Activated CD4-positive, alpha-beta memory T cell treated with anti-CD3 and anti-CD28 coated beads, Interleukin-2, amount 10 ng/mL, durations not matched to agents 7 days and 5 days (primary cell): Measurements from ENCODE around the gene TNC. TPM values are rescaled to one million over a fixed set of nuclear protein-coding genes. Genes with fewer than 3 reads are reported as not detected.

Experiments used
- CTCF ChIA-PET: fragments of 350-600 bp; sonication (Branson Sonifier 250); formaldehyde crosslinking; loops from one replicate; lab custom pipeline; 2021; ENCODE audit warnings: antibody characterized with exemption, inconsistent platforms; lab: Charles Lee
- POLR2A ChIA-PET: fragments of 350-600 bp; sonication (Branson Sonifier 250); formaldehyde crosslinking; loops from one replicate; lab custom pipeline; 2021; ENCODE audit warnings: antibody characterized with exemption; lab: Charles Lee
- DNase-seq: peaks from one replicate; pipeline ENCODE4 v3.0.0-alpha.2; 2020
- H3K27ac Mint-ChIP-seq: one replicate; pipeline ENCODE4 v1.8.0; 2021; ENCODE audit warnings: mild to moderate bottlenecking, mixed read lengths
- H3K27me3 Mint-ChIP-seq: one replicate; pipeline ENCODE4 v1.8.0; 2021; ENCODE audit warnings: mixed read lengths
- H3K36me3 Mint-ChIP-seq: one replicate; pipeline ENCODE4 v1.8.0; 2021; ENCODE audit warnings: low read depth, mixed read lengths
- H3K4me1 Mint-ChIP-seq: one replicate; pipeline ENCODE4 v1.8.0; 2021; ENCODE audit warnings: mixed read lengths
- H3K4me3 Mint-ChIP-seq: one replicate; pipeline ENCODE4 v1.8.0; 2021; ENCODE audit warnings: mild to moderate bottlenecking, mixed read lengths
- H3K9me3 Mint-ChIP-seq: one replicate; pipeline ENCODE4 v1.8.0; 2021; ENCODE audit warnings: mixed read lengths
- total RNA-seq, 2 experiments: library from RNA; stranded (reverse); gene quantifications; one replicate each; pipeline ENCODE4 v1.2.3, GENCODE V29; 2021

The TNC gene
- total RNA-seq, 2 experiments from 2014 or later, result 0.03 TPM; not detected in 1

- CTCF ChIA-PET, result no interaction called here
- Mint-ChIP-seq H3K36me3 (no peaks in the 10 kb centered on the region), H3K9me3 (no peaks in the 10 kb centered on the region), H3K4me1 (no peaks in the 10 kb centered on the region), H3K27me3 (peaks cover 2% of the 10 kb centered on the region), H3K4me3 (no peak overlapping the region), H3K27ac (no peak overlapping the region)
- DNase-seq, result no peak
- POLR2A ChIA-PET, result no interaction called here
These were observed 33.8 kb downstream of the TNC start for GRCh38 chr9:115084157-115084556.

DNA sequence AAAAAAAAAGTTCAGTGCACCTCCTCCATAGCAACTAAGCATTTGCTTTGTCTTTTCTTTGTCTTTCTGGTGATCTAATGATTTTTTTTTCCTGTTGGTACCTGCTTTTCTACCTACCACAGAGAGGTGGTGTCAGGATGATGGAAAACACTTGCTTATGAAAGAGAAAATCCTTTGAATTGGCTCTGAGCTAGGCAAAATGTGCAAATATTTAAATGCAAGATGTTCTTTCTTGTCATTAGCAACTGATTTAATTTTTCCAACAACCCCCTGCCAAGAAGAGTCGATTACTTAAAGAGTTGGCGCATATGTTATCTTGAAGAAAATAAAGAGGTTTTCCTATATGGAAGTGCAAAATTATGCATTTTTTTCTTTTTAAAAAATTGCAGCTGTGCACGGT lies 37.7 kb downstream of the TNC start:
- no peak overlapping the region for H3K27ac Mint-ChIP-seq
- H3K4me1 Mint-ChIP-seq, result no peaks in the 10 kb centered on the region
- no peak overlapping the region for H3K4me3 Mint-ChIP-seq

DNA sequence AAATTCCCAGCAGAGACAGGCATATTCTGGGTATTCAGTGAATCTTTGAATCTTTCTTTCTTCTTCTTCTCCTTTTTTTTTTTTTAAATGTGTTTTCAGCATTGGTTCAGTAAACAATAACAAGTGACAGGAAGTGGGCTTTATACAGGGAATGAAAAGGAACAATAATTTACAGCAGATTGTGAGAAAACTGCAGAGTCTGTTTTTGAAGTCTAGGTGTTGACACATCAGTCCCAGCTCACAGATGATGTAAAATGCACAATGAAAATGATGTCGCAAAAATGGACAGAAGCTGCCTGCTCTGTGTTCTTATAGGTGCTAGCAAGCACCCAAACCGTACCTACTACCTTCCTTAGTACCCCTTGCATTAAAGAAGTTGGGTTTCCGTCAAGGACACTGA lies 38.8 kb downstream of the TNC start:
- no peaks in the 10 kb centered on the region for H3K27me3 Mint-ChIP-seq
- H3K4me1 Mint-ChIP-seq, result no peaks in the 10 kb centered on the region
- DNase-seq, result no peak
- ChIA-PET CTCF (no interaction called here), POLR2A (no interaction called here)
- H3K9me3 Mint-ChIP-seq, result no peaks in the 10 kb centered on the region
- no peaks in the 10 kb centered on the region for H3K36me3 Mint-ChIP-seq
- H3K4me3 Mint-ChIP-seq, result no peak overlapping the region
- H3K27ac Mint-ChIP-seq, result no peak overlapping the region

More for the DNA sequence above, 37.7 kb downstream of the TNC start:
- CTCF ChIA-PET, result no interaction called here
- no peaks in the 10 kb centered on the region for H3K36me3 Mint-ChIP-seq
- H3K9me3 Mint-ChIP-seq, result no peaks in the 10 kb centered on the region
- DNase-seq, result no peak
- H3K27me3 Mint-ChIP-seq, result no peaks in the 10 kb centered on the region
- POLR2A ChIA-PET, result no interaction called here

DNA sequence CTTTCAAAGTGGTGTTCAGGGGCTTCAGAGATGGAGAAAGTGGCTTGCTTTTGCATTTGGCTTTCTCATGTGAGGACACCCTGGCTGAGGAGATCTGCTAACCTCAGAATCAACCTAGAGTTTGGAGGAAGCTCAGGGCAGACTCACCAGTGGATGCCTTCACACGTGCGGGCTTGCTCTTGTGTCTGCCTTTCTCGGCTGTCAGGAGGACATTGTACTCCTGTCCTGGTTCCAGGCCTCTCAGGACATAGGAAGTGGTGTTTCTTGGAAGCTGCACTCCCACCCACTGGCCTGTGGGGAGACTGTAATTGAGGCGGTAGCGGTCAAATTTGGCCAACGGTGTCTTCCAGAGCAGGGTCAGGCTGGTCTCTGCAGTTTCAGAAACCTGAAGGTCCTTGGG lies 44.5 kb downstream of the TNC start:
- no peaks in the 10 kb centered on the region for H3K9me3 Mint-ChIP-seq
- no peak for DNase-seq
- no peaks in the 10 kb centered on the region for H3K36me3 Mint-ChIP-seq
- ChIA-PET POLR2A (no interaction called here), CTCF (no interaction called here)
- peaks cover 10% of the 10 kb centered on the region for H3K27me3 Mint-ChIP-seq
- no peak overlapping the region for H3K27ac Mint-ChIP-seq
- H3K4me3 Mint-ChIP-seq, result no peak overlapping the region
- no peaks in the 10 kb centered on the region for H3K4me1 Mint-ChIP-seq

DNA sequence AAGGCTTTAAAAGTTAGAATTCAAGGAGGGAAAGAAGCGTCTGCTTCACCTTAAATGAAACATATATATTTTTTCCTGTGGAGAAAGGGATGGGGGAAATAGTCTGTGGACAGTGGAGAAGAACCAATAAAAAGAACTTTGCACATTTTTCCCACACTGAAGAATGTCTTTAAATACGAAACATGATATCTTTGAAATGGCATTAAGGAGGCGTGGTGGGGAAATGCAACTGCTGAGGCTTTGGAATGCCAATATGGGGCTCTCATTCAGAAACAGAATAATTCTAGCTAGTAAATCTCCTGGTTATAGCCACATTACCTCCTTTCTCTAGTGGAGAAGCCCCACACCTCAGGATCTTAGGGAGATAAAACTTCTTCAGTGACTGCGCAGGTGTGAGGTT lies 46.8 kb downstream of the TNC start:
- CTCF ChIA-PET, result no interaction called here
- POLR2A ChIA-PET, result no interaction called here
- Mint-ChIP-seq H3K27ac (no peak overlapping the region), H3K4me3 (no peak overlapping the region), H3K4me1 (no peaks in the 10 kb centered on the region), H3K36me3 (no peaks in the 10 kb centered on the region), H3K9me3 (no peaks in the 10 kb centered on the region), H3K27me3 (peaks cover 14% of the 10 kb centered on the region)
- DNase-seq, result no peak

- peaks cover 18% of the 10 kb centered on the region for H3K27me3 Mint-ChIP-seq
- POLR2A ChIA-PET, result no interaction called here
- DNase-seq, result no peak
- H3K9me3 Mint-ChIP-seq, result no peaks in the 10 kb centered on the region
- H3K27ac Mint-ChIP-seq, result no peak overlapping the region
- no peaks in the 10 kb centered on the region for H3K4me1 Mint-ChIP-seq
- H3K4me3 Mint-ChIP-seq, result no peak overlapping the region
- CTCF ChIA-PET, result no interaction called here
- H3K36me3 Mint-ChIP-seq, result no peaks in the 10 kb centered on the region
These were observed 48.2 kb downstream of the TNC start for GRCh38 chr9:115069771-115070170.

DNA sequence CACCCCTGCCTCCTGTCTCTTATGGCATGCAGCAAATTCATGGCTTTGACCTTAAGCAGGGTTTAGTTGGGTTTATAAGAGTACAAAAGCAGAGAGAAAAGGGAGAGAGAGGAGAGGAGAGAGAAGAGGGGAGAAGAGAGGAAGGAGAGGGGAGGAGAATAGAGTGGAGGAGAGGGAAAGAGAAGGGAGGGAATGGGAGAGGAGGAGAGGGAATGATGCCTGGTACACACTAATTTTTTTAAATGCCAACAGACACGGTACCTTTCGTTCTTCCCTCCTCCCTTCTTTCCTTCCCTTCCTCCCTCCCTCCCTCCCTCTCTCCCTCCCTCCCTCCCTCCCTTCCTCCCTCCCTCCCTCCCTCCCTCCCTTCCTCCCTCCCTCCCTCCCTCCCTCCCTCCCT lies 48.7 kb downstream of the TNC start:
- POLR2A ChIA-PET, result no interaction called here
- Mint-ChIP-seq H3K4me1 (no peaks in the 10 kb centered on the region), H3K27ac (no peak overlapping the region), H3K27me3 (peaks cover 18% of the 10 kb centered on the region), H3K36me3 (no peaks in the 10 kb centered on the region), H3K9me3 (no peaks in the 10 kb centered on the region), H3K4me3 (no peak overlapping the region)
- CTCF ChIA-PET, result no interaction called here
- no peak for DNase-seq

GRCh38 chr9:115068031-115068430 lies 49.9 kb downstream of the TNC start:
- POLR2A ChIA-PET, result no interaction called here
- no peak for DNase-seq

GRCh38 chr9:115063058-115063845 lies 54.7 kb downstream of the TNC start:
- no peak for DNase-seq
- Mint-ChIP-seq H3K4me3 (no peak overlapping the region), H3K27me3 (peaks cover 20% of the 10 kb centered on the region), H3K36me3 (no peaks in the 10 kb centered on the region), H3K27ac (no peak overlapping the region), H3K9me3 (no peaks in the 10 kb centered on the region), H3K4me1 (no peaks in the 10 kb centered on the region)
- ChIA-PET POLR2A (no interaction called here), CTCF (no interaction called here)

More at GRCh38 chr9:115068031-115068430, 49.9 kb downstream of the TNC start:
- CTCF ChIA-PET, result no interaction called here
- Mint-ChIP-seq H3K9me3 (no peaks in the 10 kb centered on the region), H3K4me1 (no peaks in the 10 kb centered on the region), H3K27me3 (peaks cover 18% of the 10 kb centered on the region), H3K4me3 (no peak overlapping the region), H3K36me3 (no peaks in the 10 kb centered on the region), H3K27ac (no peak overlapping the region)

DNA sequence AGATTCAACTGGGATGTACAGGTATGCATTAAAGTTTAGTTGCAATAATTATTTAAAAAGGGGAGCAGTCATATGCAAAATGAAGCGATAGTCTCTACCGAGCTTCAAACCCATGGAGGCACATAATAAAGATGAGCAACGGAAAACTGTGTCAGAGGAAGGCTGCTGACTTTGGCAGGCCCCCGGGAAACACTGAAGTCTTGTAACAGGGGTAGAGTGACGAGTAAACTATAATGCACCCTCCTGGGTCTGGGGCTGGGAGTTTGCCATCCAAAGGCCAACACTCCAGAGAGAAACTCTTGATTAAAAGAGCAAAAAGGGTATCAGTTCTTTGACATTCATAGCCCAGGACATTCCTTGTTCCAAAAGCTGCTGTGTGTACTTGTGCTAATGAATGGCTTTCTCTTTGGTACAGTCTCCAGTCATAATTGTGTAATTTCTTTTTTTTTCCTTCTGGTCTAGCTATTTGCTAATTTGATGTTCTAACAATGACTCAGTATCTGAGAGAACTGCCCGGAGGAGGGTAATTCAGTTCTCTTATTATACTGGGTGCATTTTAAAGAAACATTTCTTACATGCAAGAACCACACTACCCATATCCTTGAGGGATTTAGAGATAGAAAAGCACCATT lies 59.2 kb downstream of the TNC start:
- Mint-ChIP-seq H3K27ac (no peak overlapping the region), H3K27me3 (peaks cover 21% of the 10 kb centered on the region), H3K36me3 (no peaks in the 10 kb centered on the region), H3K4me1 (no peaks in the 10 kb centered on the region), H3K4me3 (no peak overlapping the region), H3K9me3 (no peaks in the 10 kb centered on the region)
- DNase-seq, result no peak
- CTCF ChIA-PET, result no interaction called here
- POLR2A ChIA-PET, result no interaction called here

GRCh38 chr9:115058175-115058574 lies 59.8 kb downstream of the TNC start:
- Mint-ChIP-seq H3K9me3 (no peaks in the 10 kb centered on the region), H3K27ac (no peak overlapping the region), H3K36me3 (no peaks in the 10 kb centered on the region), H3K27me3 (peaks cover 24% of the 10 kb centered on the region), H3K4me3 (no peak overlapping the region), H3K4me1 (no peaks in the 10 kb centered on the region)
- DNase-seq, result no peak
- ChIA-PET POLR2A (no interaction called here), CTCF (no interaction called here)

- Mint-ChIP-seq H3K9me3 (no peaks in the 10 kb centered on the region), H3K36me3 (no peaks in the 10 kb centered on the region), H3K27ac (no peak overlapping the region), H3K4me1 (no peaks in the 10 kb centered on the region), H3K4me3 (no peak overlapping the region), H3K27me3 (peaks cover 28% of the 10 kb centered on the region)
- DNase-seq, result no peak
- ChIA-PET POLR2A (no interaction called here), CTCF (no interaction called here)
These were observed 60.4 kb downstream of the TNC start for GRCh38 chr9:115057559-115057958.

DNA sequence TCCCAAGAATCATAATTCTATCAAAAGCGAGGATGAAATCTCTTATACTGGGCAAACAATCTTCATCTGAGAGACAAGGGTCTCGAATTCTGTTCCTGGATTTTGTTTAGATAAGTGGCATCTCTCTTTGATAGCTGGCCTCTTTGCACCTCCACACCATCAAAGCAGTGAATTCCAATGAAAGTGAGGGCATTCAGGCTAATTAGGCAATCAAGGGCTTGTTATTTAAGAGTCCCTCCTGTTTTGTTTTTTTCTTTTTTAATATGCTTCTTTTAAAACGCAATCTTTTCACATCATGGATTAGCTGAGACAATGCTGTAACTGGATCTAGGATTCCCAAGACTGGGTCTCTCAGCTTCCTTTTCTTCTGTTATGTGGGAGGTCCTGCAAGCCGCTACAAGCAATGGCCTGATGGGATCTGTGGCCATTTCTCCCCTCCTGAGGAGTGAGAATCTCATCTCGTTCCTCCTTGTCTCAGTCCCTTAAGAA lies 67.9 kb downstream of the TNC start:
- Mint-ChIP-seq H3K9me3 (no peaks in the 10 kb centered on the region), H3K4me1 (no peaks in the 10 kb centered on the region), H3K36me3 (no peaks in the 10 kb centered on the region), H3K4me3 (no peak overlapping the region), H3K27me3 (peaks cover 24% of the 10 kb centered on the region), H3K27ac (no peak overlapping the region)
- CTCF ChIA-PET, result no interaction called here
- no peak for DNase-seq
- POLR2A ChIA-PET, result no interaction called here

GRCh38 chr9:115046824-115047223 lies 71.1 kb downstream of the TNC start:
- peaks cover 6% of the 10 kb centered on the region for H3K4me1 Mint-ChIP-seq
- POLR2A ChIA-PET, result no interaction called here
- H3K27ac Mint-ChIP-seq, result no peak overlapping the region
- no peak for DNase-seq
- H3K36me3 Mint-ChIP-seq, result no peaks in the 10 kb centered on the region
- CTCF ChIA-PET, result no interaction called here
- peaks cover 24% of the 10 kb centered on the region for H3K27me3 Mint-ChIP-seq
- no peaks in the 10 kb centered on the region for H3K9me3 Mint-ChIP-seq
- no peak overlapping the region for H3K4me3 Mint-ChIP-seq
